SU-DHL-6 (cell line): ENCODE measurements around the gene CACNG4.

Experiments
- EZH2phosphoT487 ChIP-seq: fragments of 200-600 bp; sonication (generic), shearing (Covaris generic); conservative IDR thresholded peaks from 2 replicates; pipeline ENCODE4 v1.6.1; 2018; ENCODE audit warnings: mild to moderate bottlenecking, antibody characterized with exemption, low read length, moderate library complexity, mixed read lengths
- TF ChIP-seq, protein P1 (sequence below): fragments of 200-600 bp; sonication (generic); IDR thresholded peaks from one replicate; pipeline ENCODE4 v1.5.1; 2017; ENCODE audit warnings: antibody characterized with exemption, mild to moderate bottlenecking, low read length, moderate library complexity; ENCODE audit not compliant: insufficient read depth, poor library complexity, severe bottlenecking

GRCh38 chr17:66967837-66968543, 3.5 kb downstream of the CACNG4 start:
- TF ChIP-seq, protein P1, sequence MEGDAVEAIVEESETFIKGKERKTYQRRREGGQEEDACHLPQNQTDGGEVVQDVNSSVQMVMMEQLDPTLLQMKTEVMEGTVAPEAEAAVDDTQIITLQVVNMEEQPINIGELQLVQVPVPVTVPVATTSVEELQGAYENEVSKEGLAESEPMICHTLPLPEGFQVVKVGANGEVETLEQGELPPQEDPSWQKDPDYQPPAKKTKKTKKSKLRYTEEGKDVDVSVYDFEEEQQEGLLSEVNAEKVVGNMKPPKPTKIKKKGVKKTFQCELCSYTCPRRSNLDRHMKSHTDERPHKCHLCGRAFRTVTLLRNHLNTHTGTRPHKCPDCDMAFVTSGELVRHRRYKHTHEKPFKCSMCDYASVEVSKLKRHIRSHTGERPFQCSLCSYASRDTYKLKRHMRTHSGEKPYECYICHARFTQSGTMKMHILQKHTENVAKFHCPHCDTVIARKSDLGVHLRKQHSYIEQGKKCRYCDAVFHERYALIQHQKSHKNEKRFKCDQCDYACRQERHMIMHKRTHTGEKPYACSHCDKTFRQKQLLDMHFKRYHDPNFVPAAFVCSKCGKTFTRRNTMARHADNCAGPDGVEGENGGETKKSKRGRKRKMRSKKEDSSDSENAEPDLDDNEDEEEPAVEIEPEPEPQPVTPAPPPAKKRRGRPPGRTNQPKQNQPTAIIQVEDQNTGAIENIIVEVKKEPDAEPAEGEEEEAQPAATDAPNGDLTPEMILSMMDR, result no peak
- no peak for TF ChIP-seq EZH2phosphoT487
